ENCODE results near the gene TECPR2.
"Not testable (repeated sequence)": the region's sequence is repeated elsewhere in the genome, so short reads cannot be mapped to it uniquely, and the experiment has no call there.

Gene TECPR2

DNA sequence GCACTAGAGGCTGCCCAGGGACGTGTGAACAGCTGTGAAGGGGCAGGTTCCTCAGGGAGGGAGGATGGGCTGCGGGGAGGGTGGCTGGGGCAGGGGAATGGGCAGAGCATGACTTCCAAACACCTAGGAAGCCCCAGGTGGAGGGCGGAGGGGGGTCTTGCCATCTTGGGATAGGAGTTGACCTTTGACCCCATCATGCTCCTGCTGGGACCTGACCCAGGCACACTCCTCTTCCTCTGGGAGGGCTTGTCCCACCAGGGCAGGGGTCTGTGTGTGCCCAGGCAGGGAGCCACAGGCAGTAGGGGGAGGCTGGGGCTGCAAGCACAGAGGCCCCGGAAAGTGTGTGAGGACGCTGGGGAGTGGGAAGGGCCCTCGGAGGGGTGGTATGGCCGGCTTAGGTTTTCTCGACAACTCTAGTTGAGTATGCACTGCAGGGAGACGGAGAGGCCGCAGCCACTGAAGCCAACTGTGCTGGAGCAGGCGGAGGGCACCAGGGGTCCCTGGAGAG, 150.1 kb downstream of the TECPR2 start:
- DNase-seq: no peak

DNA sequence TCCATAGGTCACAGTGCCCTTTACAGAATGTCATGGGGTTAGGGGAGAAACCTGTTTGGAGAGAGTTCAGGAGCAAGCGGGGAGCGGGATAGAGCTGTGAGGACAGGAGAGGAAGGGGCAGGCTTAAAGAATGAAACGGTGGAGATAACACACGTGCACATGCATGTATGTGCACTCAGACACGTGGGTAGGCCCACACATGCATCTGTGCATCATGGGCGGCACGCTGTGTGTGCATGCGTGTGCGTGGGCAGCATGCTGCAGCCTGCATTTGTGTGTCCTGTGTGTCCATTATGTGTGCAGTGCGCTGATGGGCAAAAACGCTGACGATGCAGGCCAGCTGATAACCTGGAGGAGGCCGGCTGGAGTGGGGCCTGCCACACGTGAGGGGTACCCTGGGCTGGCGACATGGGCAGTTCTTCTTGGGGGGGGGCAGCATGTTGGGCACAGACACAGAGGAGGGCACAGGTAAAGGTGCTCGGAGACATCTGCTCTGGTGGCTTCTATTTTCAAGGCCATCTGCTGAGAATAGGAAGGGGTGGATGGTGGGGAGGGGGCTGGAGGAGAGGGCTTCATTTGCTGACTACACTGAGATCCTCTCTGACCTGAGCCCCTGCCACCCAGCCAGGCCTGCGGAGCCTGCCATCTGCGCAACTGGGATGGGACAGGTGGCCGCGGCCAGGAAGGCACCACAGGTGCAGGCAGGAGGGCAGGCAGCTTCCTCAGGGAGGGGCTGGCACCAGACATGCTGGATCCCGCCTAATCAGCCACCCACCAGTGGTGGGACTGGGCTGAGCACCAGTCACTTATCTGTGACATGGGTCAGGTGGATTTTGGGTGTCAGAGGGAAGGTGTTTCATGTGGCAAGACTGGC, 151.4 kb downstream of the TECPR2 start:
- DNase-seq: no peak

DNA sequence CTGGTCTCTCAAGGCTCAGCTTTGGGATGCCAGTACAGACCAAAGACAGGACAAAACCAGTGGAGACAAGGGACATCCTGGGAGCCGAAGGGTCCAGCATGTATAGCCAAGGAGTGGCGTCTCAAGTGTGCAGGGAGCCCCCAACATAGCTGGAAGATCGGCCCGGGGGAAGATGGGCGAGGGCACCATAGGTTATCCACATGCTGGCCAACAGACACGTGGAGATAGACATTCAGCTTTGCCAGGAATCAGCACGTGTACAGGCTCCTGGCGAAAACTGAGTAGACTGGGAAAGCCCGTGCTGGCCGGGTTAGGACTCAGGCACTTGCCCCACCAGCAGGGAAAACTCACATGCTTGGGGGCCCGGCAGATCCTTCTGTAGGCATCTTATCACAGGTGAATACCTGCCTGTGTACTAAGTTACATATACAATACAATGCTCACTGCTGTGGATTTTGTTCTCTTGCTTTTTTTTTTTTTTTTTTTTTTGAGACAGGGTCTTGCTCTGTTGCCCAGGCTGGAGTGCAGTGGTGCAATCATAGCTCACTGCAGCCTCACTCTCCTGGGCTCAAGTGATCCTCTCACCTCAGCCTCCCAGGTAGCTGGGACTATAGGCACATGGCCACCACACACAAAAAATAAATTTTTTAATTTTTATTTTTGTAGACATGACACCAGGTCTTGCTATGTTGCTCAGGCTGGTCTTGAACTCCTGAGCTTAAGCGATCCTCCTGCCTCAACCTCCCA, 152.4 kb downstream of the TECPR2 start:
- DNase-seq: no peak

DNA sequence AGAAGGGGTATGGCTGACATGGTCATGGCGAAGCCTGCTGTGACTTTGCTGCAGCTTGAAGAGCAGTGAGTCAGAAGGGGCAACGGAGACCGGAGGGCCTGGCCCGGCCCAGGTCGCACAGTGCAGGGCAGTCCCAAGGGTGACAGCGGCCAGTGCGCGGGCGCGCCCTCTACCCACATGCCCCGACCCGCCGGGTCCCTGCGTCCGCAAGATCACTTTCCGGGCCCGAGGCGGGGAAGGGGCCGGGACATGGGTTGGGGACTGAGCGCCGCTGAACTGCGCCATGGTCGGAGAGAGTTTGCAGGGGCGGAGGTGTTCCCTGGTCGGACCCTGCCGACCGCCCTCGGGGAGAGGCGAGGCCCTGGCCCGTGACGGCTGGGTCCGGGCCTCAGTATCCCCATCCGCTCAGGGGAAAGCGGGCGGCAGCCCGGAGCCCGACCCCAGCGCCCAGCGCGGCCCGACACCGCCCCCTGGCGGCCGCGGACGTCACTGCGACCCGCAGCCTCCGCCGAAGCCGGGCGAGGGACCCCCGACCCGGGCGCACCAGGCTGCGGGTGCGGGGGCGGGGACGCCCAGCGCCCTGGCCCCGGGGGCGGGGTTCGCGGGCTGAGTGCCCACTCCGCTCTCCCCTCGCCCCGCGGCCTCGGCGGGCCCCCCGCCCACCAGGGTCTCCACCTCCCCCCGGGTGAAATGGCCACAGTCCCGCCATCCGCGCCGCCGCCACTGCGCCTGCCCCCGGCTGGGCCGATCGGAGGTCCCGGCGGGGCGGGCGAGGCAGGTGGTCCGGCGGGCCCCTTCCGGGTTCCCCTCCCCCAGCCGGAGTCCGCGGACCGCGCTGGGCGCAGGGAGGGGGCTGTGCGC, 154.0 kb downstream of the TECPR2 start:
- peak; percentile 48 for DNase-seq

DNA sequence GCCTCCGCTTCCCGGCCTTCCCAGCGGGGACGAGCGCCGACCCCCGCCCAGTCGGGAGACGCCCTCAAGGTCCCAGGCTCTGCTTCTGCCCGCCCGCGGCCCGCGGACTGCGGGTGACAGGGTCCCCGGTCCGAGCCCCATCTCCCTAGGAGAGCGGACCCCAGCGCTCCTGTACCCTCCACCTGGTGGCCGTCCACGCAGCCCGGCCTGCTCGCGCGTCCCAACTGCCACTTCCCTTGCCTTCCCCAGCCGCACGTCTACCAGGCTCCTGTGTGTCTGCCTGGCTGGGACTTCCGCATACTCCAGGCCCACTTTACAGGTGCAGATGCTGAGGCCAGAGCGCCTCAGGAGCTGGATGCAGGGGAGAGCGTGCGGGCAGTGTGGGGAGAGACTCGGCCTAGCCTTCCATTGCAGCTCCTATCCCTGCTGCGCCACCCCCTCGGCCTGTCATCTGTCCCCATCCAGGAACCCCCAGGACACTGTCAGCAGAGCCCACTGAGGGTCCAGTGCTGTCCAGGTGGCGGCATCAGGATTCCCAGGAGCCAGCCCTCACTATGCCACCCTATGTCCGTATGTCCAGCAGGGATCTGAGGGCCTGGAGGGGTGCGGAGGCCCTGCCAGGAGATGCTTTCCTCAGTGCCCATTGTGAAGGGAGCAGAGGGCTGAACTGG, 154.8 kb downstream of the TECPR2 start:
- DNase-seq: no peak

DNA sequence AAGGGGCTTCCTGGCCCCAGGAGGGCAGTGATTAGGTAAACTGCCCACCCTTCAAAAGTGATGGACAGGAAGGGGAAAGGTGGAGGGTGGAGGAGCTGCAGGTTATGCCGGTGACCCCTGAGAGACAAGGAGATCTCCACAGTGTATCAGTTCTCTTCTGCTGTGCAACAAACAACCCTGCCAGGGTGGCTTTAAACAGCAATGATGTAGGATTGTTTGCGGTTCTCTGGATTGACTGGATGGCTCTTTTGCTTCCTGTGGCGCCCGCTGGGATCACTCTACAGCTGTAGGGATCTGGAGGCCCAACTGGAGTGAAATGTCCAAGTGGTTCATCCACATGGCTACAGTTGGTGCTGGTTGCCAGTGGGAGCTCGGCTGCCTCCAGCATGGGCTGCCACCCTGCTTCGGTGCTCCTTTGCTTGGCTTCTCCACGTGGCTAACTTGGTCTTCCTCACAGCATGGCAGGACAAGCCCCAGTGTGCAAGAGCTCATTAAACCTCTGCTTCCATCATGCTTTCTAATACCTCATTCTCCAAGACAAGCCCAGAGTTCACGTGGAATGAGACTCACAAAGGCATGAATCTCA, 155.4 kb downstream of the TECPR2 start:
- DNase-seq: no peak

DNA sequence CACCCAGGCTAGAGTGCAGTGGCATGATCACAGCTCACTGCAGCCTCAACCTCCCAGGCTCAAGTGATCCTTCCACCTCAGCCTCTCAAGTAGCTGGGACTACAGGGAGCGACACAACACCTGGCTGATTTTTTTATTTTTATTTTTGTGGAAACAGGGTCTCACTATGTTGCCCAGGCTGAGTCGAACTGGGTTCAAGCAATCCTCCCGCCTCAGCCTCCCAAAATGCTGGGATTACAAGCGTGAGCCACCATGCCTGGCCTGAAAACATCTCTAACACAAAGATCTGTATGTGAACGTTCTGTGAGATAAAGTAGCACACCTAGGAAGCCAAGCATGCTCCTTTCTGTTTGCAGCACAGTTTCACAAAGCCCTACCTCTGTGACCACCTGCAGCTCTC, 157.0 kb downstream of the TECPR2 start:
- not testable (repeated sequence) for DNase-seq

DNA sequence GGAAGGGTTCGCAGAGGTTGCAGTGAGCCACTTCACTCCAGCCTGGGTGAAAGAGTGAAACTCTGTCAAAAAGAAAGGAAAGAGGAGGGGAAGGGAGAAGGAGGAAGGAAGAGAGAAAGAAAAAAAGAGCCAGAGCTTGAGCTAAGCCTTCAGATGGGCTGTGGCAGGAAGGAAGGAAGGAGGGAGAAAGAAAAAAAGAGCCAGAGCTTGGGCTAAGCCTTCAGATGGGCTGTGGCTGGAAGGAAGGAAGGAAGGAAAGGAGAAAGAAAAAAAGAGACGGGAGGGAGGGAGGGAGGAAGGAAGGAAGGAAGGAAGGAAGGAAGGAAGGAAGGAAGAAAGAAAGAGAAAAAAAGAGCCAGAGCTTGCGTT, 160.4 kb downstream of the TECPR2 start:
- DNase-seq: no peak

DNA sequence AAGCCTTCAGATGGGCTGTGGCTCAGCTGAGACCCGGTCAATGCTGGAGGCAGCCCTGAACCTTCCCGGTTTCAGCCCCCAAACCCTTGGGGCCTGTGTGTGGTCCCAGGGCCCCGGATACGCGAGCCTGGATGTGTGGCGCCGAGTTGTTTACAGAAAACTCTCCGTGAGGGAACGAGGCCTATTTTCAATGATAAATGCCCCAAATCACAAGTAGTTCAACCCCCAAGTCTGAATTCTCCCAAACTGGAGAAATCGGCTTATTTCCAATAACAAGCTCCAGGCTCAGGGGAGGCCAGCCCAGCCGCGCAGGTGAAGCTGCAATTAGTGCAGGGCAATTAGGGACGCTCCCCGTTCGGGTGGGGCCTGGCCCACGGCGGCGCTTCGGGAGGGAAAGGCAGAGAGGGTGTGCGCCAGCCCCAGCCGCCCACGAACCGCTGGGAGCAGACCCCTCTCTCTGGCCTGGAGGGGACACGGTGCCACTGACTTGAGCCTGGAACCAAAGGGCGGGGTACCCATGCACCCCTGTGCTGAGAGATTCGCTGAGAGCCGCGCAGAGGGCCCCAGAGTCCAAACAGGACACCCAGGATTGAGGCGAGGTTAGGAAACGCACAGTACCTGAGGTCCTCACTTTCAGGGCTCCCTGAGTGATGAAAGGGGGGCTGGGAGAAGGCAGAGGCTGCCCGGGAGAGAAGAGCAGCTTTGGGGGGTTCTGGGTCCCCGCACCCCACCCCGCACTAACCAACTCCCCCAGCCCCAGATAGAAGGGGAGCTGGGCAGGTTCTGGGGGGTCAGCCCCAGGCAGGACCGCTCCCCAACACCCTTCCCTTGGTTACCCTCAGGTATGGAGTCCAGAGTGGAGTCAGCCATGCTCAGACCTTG, 161.1 kb downstream of the TECPR2 start:
- DNase-seq: no peak

DNA sequence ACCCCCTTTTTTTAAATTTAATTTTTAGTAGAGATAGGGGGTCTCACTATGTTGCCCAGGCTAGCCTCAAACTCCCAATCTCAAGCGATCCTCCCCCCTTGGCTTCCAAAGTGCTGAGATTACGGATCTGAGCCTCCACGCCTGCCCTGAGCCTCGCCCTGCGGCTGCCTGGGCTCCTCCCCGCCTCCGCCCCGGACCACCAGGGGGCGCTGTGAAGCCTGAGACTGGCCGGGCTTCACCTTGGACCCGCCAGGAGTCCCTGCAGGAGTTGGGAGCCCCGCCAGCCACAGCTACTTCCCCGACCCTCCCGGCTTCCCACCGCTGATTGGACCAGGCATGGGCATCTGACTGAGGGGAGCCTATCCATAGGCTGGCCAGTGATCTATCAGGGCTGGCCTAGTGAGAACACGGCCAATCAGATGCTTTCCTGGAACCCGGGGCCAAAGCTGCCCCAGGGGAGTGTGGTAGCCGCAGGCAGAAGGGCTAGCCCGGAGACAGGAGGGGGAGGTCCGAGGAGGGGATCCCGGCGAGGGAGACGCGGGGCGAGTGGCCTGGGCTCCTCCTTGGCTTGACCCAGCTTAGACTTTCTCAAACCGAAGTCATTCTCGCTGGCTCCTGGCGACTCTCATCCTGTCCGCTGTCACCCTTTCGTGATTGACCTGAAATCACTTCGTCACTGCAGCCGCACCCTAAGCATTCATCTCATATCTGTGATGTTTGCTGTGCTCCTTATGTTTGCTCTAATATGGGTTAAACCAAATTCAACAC, 161.9 kb downstream of the TECPR2 start:
- DNase-seq: peak; percentile 82

DNA sequence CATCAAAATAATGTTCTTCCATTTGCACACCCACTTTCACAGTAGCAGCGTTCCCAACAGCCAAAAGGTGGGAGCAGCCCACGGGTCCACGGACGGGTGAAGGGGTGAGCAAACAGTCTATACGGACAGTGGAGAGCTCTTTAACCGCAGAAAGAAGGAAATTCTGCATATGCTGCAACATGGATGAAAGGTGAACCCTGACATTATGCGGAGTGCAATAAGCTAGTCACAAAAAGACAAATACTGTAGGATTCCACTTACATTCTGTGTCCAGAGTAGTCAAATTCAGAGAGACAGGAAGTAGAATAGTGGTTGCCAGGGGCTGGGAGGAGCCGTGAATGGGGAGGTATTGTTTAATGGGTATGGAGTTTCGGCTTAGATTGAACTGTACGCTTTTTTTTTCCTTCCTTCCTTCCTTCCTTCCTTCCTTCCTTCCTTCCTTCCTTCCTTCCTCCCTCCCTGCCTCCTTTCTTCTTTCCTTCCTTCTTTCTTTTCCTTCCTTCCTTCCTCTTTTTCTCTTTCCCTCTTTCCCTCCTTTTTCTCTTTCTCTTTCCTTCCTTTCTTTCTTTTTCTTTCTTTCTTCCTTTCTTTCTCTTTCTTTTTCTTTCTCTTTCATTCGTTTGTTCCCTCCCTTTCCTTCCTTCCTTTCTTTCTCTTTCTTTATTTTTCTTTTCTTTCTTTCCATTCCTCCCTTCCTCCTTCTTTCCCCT, 162.6 kb downstream of the TECPR2 start:
- no peak for DNase-seq

DNA sequence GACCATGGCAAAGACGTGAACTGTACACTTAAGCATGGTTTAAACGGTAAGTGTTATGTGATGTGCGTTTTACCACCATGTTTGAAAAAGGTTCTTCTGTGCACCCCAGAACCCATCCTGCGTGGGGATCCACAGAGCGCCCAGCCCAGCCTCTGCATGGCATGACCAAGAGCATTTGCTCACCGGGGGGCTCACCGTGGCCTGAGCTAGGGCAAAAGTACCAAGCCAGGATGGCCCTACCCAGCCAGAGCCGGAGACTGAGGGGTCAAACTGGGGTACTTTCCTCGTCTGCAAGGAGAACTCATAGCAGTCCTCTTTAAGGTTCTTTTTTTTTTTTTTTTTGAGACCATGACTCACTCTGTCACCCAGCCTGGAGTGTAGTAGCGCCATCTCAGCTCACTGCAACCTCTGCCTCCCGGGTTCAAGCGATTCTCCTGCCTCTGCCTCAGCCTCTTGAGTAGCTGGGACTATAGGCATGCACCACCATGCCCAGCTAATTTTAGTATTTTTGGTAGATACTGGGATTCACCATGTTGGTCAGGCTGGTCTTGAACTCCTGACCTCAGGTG, 163.3 kb downstream of the TECPR2 start:
- no peak for DNase-seq

DNA sequence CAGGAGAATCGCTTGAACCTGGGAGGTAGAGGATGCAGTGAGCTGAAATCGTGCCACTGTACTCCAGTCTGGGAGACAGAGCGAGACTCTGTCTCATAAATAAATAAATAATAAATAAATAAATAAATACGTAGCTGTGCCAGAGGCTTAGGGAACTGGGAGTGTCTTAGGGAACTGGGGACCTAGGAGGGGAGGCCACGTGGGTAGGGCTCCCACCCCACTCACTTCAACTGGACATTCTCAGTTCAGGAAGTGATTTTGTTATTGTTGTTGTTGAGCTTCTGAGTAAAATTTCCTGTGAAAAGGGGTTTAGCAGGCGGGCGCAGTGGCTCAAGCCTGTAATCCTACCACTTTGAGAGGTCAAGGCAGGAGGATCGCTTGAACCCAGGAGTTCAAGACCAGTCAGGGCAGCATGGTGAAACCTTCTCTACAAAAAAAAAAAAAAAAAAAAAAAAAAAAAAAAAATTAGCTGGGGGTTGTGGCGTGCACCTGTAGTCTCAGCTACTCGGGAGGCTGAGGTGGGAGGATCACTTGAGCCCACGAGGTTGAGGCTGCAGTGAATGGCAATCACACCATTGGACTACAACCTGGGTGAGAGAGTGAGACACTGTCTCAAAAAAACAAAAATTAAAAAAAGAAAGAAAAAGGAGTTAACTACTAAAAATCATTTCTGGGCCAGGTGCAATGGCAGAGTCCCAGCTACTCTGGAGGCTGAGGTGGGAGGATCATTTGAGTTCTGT, 165.9 kb downstream of the TECPR2 start:
- no peak for DNase-seq

DNA sequence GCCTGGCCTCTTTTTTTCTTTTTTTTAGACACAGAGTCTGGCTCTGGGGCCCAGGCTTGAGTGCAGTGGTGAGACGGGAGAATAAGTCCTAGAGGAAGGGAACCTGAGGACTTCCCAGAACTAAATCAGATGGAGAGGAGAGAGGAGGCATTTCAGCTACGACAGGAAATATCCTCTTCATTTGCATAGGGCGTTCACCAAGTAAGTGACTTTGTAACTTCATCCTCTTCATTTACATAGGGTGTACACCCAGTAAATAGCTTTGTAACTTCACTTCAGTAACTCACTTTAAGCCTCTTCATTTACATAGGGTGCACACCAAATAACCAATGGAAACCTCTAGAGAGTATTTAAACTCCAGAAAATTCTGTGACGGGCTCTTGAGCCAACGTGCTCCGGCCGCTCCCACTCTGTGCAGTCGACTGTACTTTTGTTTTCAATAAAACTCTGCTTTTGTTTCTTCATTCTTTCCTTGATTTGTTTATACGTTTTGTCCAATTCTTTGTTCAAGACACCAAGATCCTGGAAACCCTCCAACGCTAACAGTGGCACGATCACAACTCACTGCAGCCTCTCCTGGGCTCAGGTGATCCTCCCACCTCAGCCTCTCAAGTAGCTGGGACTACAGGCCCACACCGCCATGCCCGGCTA, 168.2 kb downstream of the TECPR2 start:
- no peak for DNase-seq

DNA sequence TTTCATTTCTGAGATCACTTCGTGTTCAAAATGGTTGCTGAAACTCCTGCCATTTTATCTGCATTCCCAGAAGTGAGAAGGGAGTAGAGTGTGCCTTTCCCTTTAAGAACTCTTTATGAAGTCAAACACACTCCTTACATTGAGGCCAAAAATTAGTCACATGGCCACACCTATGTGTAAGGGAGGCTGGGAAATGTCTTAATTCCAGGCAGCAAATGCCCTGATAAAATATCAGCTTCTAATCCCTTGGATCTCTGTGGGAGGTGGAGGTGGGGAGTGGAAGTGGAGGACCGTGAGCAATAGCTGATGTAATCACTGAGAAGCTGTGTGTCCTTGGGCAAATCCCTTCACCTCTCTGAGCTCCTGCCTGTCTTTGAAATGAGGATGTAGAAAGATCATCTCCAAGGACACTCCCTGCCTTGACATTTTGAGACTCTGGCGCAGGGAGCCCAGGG, 169.5 kb downstream of the TECPR2 start:
- DNase-seq: no peak

DNA sequence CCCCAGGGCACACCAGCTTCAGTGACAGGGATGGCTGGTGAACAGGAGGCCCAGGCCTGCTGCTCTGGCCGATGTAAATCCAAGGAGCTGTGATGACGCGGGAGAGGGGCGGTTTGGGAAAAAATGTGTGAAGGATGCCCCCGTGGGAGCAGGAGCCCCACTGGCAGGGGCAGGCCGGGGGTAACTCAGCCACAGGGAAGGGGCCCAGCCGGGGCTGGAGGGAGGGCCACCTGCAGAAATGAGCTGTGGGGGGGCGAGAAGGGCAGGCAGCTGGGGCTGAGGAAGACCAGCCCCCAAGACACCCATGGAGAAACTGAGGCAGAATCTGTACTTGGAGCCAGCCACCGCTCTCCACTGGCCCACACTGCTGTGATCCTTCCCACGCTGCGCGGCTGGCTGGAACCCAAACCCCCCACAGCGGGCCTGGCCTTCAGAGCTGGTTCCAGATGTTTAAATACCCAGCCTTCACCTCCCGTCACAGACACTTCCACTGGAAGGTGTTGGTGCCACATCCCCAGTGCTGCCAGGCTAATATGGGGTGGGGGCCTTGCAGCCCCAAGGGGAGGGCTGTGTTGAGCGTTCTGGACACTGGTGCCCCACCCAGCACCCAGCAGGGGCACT, 175.3 kb downstream of the TECPR2 start:
- no peak for DNase-seq
